ENCODE measurements around the gene MAPK10.
"Not testable (repeated sequence)": the region's sequence is repeated elsewhere in the genome, so short reads cannot be mapped to it uniquely, and the experiment has no call there.

Gene MAPK10

DNA sequence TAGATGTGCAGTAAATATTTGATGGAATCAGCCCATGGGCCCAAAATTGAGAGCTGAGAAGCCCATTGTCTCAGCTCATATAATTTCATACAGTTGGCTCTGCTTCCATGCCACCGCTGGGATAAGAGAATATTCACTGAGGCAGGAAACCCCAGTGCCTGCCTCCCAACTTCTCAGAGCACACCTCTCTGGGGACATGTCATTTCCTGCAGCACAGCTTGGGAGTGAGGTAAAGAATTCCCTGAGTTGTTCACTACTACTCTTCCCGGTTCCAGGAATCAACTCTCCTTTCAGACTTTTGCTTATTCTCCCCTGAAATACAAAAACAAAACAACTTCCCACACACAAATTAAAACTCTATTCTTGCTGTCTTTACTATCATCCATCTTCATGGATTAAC, 389.3 kb downstream of the MAPK10 start:
- TF ChIP-seq, protein P1, sequence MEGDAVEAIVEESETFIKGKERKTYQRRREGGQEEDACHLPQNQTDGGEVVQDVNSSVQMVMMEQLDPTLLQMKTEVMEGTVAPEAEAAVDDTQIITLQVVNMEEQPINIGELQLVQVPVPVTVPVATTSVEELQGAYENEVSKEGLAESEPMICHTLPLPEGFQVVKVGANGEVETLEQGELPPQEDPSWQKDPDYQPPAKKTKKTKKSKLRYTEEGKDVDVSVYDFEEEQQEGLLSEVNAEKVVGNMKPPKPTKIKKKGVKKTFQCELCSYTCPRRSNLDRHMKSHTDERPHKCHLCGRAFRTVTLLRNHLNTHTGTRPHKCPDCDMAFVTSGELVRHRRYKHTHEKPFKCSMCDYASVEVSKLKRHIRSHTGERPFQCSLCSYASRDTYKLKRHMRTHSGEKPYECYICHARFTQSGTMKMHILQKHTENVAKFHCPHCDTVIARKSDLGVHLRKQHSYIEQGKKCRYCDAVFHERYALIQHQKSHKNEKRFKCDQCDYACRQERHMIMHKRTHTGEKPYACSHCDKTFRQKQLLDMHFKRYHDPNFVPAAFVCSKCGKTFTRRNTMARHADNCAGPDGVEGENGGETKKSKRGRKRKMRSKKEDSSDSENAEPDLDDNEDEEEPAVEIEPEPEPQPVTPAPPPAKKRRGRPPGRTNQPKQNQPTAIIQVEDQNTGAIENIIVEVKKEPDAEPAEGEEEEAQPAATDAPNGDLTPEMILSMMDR (conservative IDR thresholded peaks at IDR 0.05; ENCODE audit: low read depth, low read length), result no peak
- no peak for DNase-seq (ENCODE audit: low read depth)
- no peak overlapping the region for H3K4me3 ChIP-seq (ENCODE audit: low read depth, low read length)

DNA sequence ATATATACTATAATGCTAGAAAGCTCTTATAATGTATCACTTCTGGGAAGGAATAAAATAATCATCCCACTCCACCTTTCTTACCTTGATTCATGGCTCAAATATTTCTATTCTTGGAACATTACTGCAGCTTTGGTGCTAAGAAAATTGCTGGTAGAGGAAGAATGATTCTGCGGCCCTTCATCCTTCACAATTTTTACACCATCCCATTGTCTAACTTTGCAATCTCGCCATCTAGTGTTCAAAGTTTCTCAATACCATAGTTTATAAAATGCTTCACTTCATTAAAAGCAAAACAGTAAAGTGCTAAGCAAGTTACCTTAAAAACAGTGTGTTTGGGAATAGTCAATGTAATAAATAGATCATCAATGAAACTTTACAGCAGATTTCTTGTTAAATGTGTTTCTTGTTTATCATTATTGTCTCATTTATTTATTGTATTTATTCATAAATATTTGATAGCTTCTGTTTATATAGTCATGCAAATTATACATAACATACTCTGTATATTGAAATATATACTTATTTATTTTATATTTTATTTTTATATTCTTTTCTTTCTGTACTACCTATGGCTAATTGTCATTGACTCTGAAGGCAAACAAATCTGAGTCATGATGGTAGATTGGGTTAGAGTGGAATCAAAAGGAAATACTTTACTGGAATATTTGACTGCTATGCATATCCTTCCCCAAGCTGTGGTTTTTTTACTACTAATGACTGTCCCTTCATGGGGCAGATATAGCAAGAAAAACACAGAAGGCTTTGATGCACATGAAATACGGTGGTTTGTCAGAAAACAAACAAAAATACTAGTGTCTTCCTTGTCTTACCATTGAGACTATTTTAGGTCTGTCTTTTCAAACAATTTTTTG, 390.7 kb downstream of the MAPK10 start:
- TF ChIP-seq, protein P1 (conservative IDR thresholded peaks at IDR 0.05; ENCODE audit: low read depth, low read length), result peak; percentile 61
- no peak overlapping the region for H3K4me3 ChIP-seq (ENCODE audit: low read depth, low read length)
- peak; percentile 80 for DNase-seq (ENCODE audit: low read depth)

DNA sequence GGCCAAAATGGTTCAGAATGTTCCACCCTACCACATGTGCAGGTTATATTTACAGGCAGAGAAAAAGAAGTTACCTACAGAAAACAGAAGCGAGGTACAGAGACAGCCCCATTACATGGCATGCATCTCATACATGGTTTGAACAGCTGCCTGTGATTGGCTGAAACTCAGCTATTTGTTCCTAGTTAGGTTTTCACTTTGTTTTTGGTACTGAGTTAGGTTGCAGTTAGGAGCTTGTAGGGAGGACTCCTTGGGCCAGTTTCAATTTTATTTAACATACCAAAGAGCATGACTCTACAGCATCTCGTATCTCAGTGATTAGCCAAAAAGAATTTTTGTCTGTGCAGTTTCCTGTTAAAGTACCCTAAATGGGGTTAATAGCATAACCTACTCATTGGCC, 392.0 kb downstream of the MAPK10 start:
- DNase-seq (ENCODE audit: low read depth), result peak; percentile 22
- TF ChIP-seq, protein P1 (conservative IDR thresholded peaks at IDR 0.05; ENCODE audit: low read depth, low read length), result no peak
- no peak overlapping the region for H3K4me3 ChIP-seq (ENCODE audit: low read depth, low read length)

DNA sequence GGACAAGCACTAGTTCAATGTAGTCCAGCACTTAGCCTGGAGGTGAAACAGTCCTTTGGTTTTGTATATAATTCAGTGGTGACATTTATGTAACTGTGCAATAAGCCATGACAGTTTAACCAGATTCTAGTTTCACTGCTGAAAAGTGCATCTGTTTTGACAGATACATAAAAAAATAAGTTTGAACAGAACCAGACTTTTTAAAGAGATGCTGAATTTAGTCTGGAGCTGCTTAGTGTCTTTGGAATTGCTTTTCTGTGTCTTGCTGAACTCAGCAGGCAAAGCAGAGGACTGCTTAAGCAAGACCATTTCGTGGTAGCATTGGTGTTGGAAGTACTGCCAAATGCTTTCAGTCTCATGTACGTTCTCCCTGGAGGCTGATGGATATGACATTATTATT, 393.5 kb downstream of the MAPK10 start:
- H3K4me3 ChIP-seq (ENCODE audit: low read depth, low read length), result no peak overlapping the region
- TF ChIP-seq, protein P1 (conservative IDR thresholded peaks at IDR 0.05; ENCODE audit: low read depth, low read length), result no peak
- peak; percentile 45 for DNase-seq (ENCODE audit: low read depth)

DNA sequence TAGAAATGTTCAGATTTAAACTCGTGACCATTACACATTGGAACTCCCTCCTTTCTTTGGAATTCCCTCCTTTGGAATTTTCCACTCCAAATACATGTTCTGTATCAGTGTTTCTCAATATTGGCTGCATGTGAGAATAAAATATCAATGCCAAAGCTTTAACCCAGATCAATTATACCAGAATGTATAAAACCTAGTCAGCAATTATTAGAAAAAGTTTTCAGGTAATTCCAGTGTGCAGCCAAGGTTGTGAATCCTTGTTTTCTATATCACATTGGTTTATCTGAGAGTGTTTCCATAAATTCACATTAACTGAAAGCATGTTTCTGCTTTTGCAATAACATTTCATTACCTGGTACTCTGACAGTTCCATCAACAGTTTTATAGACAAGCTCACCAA, 394.3 kb downstream of the MAPK10 start:
- H3K4me3 ChIP-seq (ENCODE audit: low read depth, low read length), result no peak overlapping the region
- DNase-seq (ENCODE audit: low read depth), result no peak
- TF ChIP-seq, protein P1 (conservative IDR thresholded peaks at IDR 0.05; ENCODE audit: low read depth, low read length), result no peak

DNA sequence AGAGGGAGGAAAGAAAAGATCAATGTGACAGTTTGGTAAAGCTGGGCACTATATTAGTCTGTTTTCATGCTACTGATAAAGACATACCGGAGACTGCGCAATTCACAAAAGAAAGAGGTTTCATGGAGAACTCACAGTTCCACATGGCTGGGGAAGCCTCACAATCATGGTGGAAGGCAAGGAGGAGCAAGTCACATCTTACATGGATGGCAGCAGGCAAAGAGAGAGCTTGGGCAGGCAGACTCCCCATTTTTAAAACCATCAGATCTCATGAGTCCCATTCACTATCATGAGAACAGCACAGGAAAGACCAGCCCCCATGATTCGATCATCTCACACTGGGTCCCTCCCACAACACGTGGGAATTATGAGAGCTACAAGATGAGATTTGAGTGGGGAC, 394.8 kb downstream of the MAPK10 start:
- H3K4me3 ChIP-seq (ENCODE audit: low read depth, low read length); DNase-seq (ENCODE audit: low read depth): not testable (repeated sequence)

DNA sequence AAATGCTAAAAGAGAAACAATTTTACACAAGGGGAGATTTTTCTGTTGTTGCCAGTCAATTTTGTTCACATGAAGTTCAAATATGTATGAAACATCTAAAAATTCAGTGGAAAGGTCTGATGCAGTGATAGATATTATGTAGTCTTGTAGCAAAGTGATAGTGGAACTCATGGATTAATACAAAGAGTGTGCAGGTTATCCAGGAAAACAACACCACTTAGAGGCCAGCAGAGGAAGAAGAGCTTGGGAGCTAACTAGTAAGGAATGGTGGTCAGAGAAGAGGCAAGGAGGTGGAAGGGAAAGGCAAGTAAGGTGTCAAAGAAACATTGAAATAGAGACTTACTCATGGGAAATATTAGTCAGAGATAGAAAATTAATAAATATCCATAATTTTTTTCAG, 395.6 kb downstream of the MAPK10 start:
- TF ChIP-seq, protein P1 (conservative IDR thresholded peaks at IDR 0.05; ENCODE audit: low read depth, low read length), result peak; percentile 29
- H3K4me3 ChIP-seq (ENCODE audit: low read depth, low read length), result no peak overlapping the region
- DNase-seq (ENCODE audit: low read depth), result peak; percentile 38

Data from choroid plexus epithelial cell (primary cell).